ENCODE measurements around the gene MELTF. TPM values are rescaled to one million over a fixed set of nuclear protein-coding genes. Genes with fewer than 3 reads are reported as not detected.

The MELTF gene
- total RNA-seq, 2 experiments from 2014 or later: 3.4 to 3.5 TPM

DNA sequence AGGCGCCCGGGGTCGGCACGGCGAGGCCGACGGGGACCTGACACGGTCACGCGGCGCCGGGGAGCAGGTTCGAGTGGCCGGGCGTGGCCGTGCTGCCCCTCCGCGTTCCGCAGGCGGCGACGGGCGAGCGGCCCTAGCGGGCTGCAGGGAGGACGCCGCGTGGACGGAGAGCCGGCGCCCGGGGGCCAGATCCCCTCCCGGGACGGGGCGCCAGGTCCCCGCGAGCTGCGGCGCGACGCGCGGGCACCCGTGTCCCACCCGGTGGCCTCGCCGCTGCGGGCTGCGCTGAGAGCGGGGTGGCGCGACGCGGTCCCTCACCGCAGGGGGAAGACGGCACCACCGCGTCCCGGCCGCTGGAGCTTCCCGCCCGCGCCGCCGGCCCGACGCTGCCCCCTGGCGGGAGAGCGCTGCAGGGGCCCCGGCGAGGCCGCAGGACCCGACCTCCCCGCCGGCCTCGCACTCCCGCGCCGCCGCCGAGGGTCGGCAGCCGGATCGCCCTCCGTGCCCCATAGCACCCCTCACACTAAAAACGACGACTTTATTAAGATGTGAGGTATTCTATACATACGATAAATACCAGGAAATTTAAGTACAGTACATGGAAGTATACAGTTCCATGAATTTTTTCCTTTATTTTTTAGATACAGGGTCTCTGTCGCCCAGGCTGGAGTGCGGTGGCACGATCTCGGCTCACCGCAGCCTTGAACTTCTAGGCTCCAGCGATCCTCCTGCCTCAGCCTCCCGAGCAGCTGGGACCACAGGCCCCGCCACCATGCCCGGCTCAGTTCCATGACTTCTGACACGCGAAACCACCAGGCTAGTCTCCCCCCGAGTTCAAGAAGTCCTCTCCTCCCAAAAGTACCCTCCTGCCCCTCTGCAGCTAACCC, 59.7 kb downstream of the MELTF start:
- POLR2A ChIA-PET: interaction anchor here (0.6 to 2.4 kb wide), 3 partner anchors 27 to 315 kb away, joined by 3 to 14 read pairs (median 4); partner anchors contain the start of gene NCBP2

DNA sequence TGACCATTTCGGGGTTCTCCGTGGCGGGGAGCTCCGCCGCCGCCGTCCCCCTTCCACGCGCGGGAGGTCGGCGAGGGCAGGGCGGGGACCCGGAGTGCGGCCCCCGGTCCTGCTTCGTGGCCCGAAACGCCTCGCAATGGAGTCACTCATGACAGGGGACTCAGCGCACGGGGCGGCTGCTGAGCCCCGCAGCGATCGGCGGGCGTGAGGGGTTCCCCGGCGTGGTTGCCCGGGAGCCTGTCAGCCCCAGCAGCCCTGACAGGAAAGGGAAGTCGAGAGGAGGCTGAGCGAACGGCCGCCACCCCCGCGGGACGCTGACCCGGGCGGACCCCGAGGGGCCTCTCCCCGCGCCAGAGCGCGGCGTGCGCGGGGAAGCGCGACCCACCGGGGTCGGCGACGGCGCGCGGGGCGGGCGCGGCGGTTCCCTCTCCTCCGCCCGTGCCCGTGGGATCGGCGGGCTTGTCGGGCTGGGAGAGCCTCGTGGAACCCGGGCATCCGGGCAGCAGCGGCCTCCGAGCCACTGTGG, 60.4 kb downstream of the MELTF start:
- no peaks in the 10 kb centered on the region for H3K9me3 Mint-ChIP-seq
- DNase-seq: peak; percentile 64
- ChIA-PET CTCF (interaction anchor here (0.7 to 2.6 kb wide), 18 partner anchors 9 to 1451 kb away, joined by 3 to 27 read pairs (median 4); partner anchors contain the start of gene SENP5), POLR2A (interaction anchor here (1.1 to 2.4 kb wide), 3 partner anchors 10 to 132 kb away, joined by 3 to 14 read pairs (median 4); partner anchors contain the start of gene NCBP2)
- TF ChIP-seq, protein P1, sequence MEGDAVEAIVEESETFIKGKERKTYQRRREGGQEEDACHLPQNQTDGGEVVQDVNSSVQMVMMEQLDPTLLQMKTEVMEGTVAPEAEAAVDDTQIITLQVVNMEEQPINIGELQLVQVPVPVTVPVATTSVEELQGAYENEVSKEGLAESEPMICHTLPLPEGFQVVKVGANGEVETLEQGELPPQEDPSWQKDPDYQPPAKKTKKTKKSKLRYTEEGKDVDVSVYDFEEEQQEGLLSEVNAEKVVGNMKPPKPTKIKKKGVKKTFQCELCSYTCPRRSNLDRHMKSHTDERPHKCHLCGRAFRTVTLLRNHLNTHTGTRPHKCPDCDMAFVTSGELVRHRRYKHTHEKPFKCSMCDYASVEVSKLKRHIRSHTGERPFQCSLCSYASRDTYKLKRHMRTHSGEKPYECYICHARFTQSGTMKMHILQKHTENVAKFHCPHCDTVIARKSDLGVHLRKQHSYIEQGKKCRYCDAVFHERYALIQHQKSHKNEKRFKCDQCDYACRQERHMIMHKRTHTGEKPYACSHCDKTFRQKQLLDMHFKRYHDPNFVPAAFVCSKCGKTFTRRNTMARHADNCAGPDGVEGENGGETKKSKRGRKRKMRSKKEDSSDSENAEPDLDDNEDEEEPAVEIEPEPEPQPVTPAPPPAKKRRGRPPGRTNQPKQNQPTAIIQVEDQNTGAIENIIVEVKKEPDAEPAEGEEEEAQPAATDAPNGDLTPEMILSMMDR (IDR thresholded peaks at IDR 0.05): no peak
- intact Hi-C loops (cut with micrococcal nuclease): loop anchor here (5.0 kb wide), 1 partner anchor 132 kb away; no protein-coding TSS in a partner anchor
- peak; percentile 56 for ATAC-seq
- peaks cover 13% of the 10 kb centered on the region for H3K27me3 Mint-ChIP-seq
- peaks cover 7% of the 10 kb centered on the region for H3K4me1 Mint-ChIP-seq (ENCODE audit: low read depth)
- no peak overlapping the region for H3K27ac Mint-ChIP-seq
- H3K36me3 Mint-ChIP-seq (ENCODE audit: low read depth): no peaks in the 10 kb centered on the region
- peak overlapping the region; percentile 73 for H3K4me3 Mint-ChIP-seq

More for the DNA sequence above, 59.7 kb downstream of the MELTF start:
- Mint-ChIP-seq H3K36me3 (ENCODE audit: low read depth) (no peaks in the 10 kb centered on the region), H3K4me1 (ENCODE audit: low read depth) (peaks cover 7% of the 10 kb centered on the region), H3K27ac (peak overlapping the region; percentile 60), H3K4me3 (peak overlapping the region; percentile 65), H3K9me3 (no peaks in the 10 kb centered on the region), H3K27me3 (peaks cover 13% of the 10 kb centered on the region)
- TF ChIP-seq, protein P1 (IDR thresholded peaks at IDR 0.05): peak; percentile 87
- ATAC-seq: peak; percentile 78
- intact Hi-C loops (cut with micrococcal nuclease): loop anchor here (5.0 kb wide), 1 partner anchor 133 kb away; no protein-coding TSS in a partner anchor
- CTCF ChIA-PET: interaction anchor here (0.7 to 2.6 kb wide), 19 partner anchors 9 to 1452 kb away, joined by 3 to 27 read pairs (median 4); partner anchors contain the start of gene SENP5
- peak; percentile 67 for DNase-seq

DNA sequence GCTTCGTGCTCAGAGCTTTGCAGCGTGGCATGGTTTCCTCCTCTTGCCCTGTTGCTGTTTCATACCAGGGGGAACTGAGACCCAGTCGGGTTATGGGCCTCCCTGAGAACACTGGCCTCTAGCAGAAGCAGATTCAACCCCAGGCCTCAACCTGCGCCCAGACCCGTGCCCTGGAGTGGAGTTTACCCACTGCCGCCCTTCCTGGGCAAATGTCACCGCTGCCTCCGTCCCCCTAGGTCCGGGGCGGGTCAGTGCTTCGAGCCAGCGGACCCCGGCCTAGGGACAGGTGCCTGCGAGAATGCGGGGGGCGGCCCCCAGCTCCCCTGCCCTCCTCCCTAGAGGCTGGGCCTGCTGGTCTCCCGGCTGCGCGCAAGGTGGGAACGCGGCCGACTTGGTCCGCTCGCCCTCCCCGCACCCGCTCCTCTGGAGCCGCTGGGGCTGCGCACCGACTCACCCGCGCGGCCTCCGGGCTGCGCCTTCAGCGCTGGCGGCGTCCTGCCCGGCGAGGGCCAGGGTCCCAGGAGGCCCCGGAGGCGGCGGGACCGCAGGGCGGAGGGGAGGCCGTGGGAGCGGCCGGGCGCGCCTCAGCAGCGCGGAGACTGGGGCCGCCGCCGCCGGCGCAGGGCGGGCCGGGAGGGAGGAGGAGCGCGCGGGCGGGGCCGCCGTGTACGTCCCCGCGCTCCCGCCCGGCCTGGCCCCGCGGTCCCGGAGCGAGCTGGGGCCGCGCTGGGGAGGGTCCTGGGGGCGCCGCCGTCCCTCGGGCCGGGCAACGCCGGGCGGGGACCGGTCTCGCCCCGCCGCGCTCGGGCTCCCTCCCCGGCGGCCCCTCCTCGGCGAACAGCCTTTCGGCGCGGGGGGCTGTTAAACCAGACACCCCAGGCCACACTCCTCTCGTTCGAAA, 61.1 kb downstream of the MELTF start, which contains the start of gene PIGZ:
Gene PIGZ, minus strand, starts transcription at position 601 of the 901 bp plus-strand sequence. CDS start 16,802 bp downstream, outside the sequence.
- CTCF ChIA-PET: interaction anchor here (1.1 to 2.2 kb wide), 7 partner anchors 9 to 131 kb away, joined by 3 to 6 read pairs (median 4); partner anchors contain the start of gene SENP5
- DNase-seq: peak; percentile 44
- intact Hi-C loops (cut with micrococcal nuclease): loop anchor here (5.0 kb wide), 1 partner anchor 131 kb away; no protein-coding TSS in a partner anchor
- Mint-ChIP-seq H3K9me3 (no peaks in the 10 kb centered on the region), H3K4me1 (ENCODE audit: low read depth) (peaks cover 7% of the 10 kb centered on the region), H3K4me3 (peak within 1 kb of the TSS; percentile 73), H3K36me3 (ENCODE audit: low read depth) (no peaks in the 10 kb centered on the region), H3K27ac (no peak within 1 kb of the TSS), H3K27me3 (peaks cover 13% of the 10 kb centered on the region)
- POLR2A ChIA-PET: interaction anchor here (1.2 to 2.4 kb wide), 2 partner anchors 9 to 26 kb away, joined by 3 to 14 read pairs; partner anchors contain the start of gene NCBP2
- peak; percentile 75 for ATAC-seq
- TF ChIP-seq, protein P1 (IDR thresholded peaks at IDR 0.05): no peak

DNA sequence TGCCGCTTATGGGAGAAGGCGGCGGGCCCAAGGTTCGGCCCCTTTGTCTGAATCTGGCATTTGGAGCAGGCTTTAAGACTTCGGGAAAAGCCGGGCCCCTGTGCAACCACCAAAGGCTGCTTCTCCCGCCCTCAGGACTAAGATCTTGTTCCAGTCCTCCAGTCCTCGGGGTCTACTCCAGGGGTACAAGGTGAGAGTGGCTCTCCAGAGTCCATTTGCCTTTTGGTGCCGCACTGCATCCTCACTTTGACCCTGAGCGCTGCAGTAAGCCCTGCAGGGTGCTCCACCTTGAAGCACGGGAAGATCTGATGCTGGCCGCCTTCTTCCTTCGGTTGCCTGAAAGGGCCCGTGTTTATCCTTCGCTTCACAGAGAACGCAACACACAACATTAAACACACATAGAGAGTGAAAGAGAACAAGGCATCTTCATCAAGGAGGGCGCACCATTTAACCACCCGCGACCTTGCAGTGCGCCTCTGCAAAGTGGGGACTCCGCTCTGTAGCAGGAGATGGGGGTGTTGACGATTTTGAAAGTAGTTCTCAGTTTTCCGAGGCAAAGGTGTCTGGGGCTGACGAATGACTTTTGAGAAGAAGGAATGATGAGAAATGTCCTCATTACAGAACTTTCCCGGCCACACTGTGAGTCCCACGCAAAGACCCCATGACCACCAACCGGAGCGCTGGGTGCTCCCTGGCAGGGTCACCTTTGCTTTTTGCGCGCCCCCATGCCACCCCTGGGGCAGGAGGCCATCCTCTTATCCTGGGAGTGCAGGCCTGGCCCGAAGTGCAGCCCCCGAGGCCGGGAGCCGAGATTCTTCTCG, 62.0 kb downstream of the MELTF start:
- H3K4me3 Mint-ChIP-seq: peak overlapping the region; percentile 65

More for the DNA sequence above, 62.0 kb downstream of the MELTF start:
- DNase-seq (no peak), ATAC-seq (no peak)
- ChIA-PET CTCF (interaction anchor here (1.2 kb wide), 1 partner anchor 130 kb away, joined by 4 read pairs; no protein-coding TSS in a partner anchor), POLR2A (interaction anchor here (1.2 kb wide), 1 partner anchor 9 kb away, joined by 3 read pairs; no protein-coding TSS in a partner anchor)
- peaks cover 7% of the 10 kb centered on the region for H3K4me1 Mint-ChIP-seq (ENCODE audit: low read depth)
- TF ChIP-seq, protein P1 (IDR thresholded peaks at IDR 0.05): no peak
- no peaks in the 10 kb centered on the region for H3K36me3 Mint-ChIP-seq (ENCODE audit: low read depth)
- H3K27me3 Mint-ChIP-seq: peaks cover 13% of the 10 kb centered on the region
- H3K9me3 Mint-ChIP-seq: no peaks in the 10 kb centered on the region
- intact Hi-C loops (cut with micrococcal nuclease): loop anchor here (5.0 kb wide), 1 partner anchor 130 kb away; no protein-coding TSS in a partner anchor
- no peak overlapping the region for H3K27ac Mint-ChIP-seq
